Measurements from ENCODE around the gene RNU1-3. TPM values are rescaled to one million over a fixed set of nuclear protein-coding genes. Genes with fewer than 3 reads are reported as not detected.
A peak's percentile ranks its signal among the peaks of the same experiment; 100 is the strongest.
"Not testable (repeated sequence)": the region's sequence is repeated elsewhere in the genome, so short reads cannot be mapped to it uniquely, and the experiment has no call there.

The RNU1-3 gene
- total and polyA plus RNA-seq, 2 of the 8 experiments (the other 6 are each of a cell fraction or from before 2014, with no cell fraction given): 145 to 1,303 TPM

GRCh38 chr1:16646716-16647115 is 20.0 kb downstream of the RNU1-3 start:
- H3K4me3 ChIP-seq (ENCODE audit: extremely low read depth in 1 of 4, insufficient read depth in 2 of 4, low read depth in 3 of 4, low read length in 4 of 4); H2BK20ac ChIP-seq (ENCODE audit: low read length); H3K4ac ChIP-seq (replicated peaks; ENCODE audit: insufficient read length, low read depth, low read length); H3K27ac ChIP-seq (ENCODE audit: low read depth, low read length); H3K4me2 ChIP-seq (ENCODE audit: insufficient read depth in 1 of 2, low read depth in 2 of 2, low read length in 2 of 2); H3K23ac ChIP-seq (ENCODE audit: insufficient read length); H4K20me1 ChIP-seq (replicated peaks in 1 of 2; ENCODE audit: control insufficient read depth in 1 of 2, insufficient read depth in 2 of 2, low read length in 2 of 2); H2AFZ ChIP-seq (ENCODE audit: low read length); H4K91ac ChIP-seq (replicated peaks; ENCODE audit: insufficient read length, low read length); H4K5ac ChIP-seq (ENCODE audit: insufficient read length, low read depth, low read length); H2BK5ac ChIP-seq (ENCODE audit: low read depth, low read length); H2BK15ac ChIP-seq (ENCODE audit: low read length); H3K79me1 ChIP-seq (ENCODE audit: low read depth, low read length); H2BK12ac ChIP-seq (ENCODE audit: low read depth, low read length); H4K8ac ChIP-seq (ENCODE audit: extremely low read depth, insufficient read depth, low read length); H2AK5ac ChIP-seq (ENCODE audit: low read depth, low read length); H3K9ac ChIP-seq (replicated peaks in 1 of 4; ENCODE audit: extremely low read depth in 1 of 4, low read depth in 3 of 4, low read length in 3 of 4); H3K79me2 ChIP-seq (ENCODE audit: control insufficient read depth in 1 of 2, insufficient read depth in 2 of 2, low read length in 2 of 2); H2BK120ac ChIP-seq (replicated peaks; ENCODE audit: low read depth, low read length); H3K9me3 ChIP-seq (ENCODE audit: insufficient read depth in 2 of 2, low read depth in 1 of 2, low read length in 1 of 2); H3K23me2 ChIP-seq (ENCODE audit: low read depth, low read length); FAIRE-seq; POLR2A ChIA-PET (ENCODE audit: partially characterized antibody); H3K18ac ChIP-seq (ENCODE audit: extremely low read depth, low read length); H3K36me3 ChIP-seq (ENCODE audit: control insufficient read depth in 2 of 4, insufficient read depth in 4 of 4, low read length in 3 of 4); H3K14ac ChIP-seq (ENCODE audit: insufficient read length); H3K56ac ChIP-seq (replicated peaks; ENCODE audit: insufficient read length, low read depth, low read length): not testable (repeated sequence)
- peak in 1 of 2 experiments; percentile 54 for DNase-seq (ENCODE audit: low read depth in 1 of 2, low spot score in 2 of 2)
- Histone ChIP-seq H3K27me3 (replicated peaks in 1 of 4; ENCODE audit: control insufficient read depth in 3 of 4, extremely low read depth in 1 of 4, insufficient read depth in 3 of 4, low read length in 3 of 4) (peaks cover 9 to 27% (median 22%) of the 10 kb centered on the region in 4 experiments; a peak in 6 of 7 replicates), H3K4me1 (replicated peaks in 1 of 4; ENCODE audit: control insufficient read depth in 3 of 4, insufficient read depth in 4 of 4, low read length in 3 of 4) (peaks cover 0 to 17% (median 12%) of the 10 kb centered on the region in 4 experiments; a peak in 6 of 7 replicates)
- CTCF ChIA-PET (ENCODE audit: partially characterized antibody): interaction anchor here (1.0 kb wide), 1 partner anchor 46 kb away, joined by 4 read pairs; no protein-coding TSS in a partner anchor
- WGBS, 2 experiments (ENCODE audit: extremely low coverage in 1 of 2, insufficient coverage in 1 of 2, insufficient read length in 1 of 2, insufficient replicate concordance in 2 of 2, low coverage in 1 of 2, low lambda C conversion rate in 2 of 2, missing lambda C conversion rate in 1 of 2): 91% methylated on average over 17 of the region's 17 CpGs; no CpG with 5 or more reads in 1 of the 2 experiments

Data from H1 (cell line).